GM18526 (cell line): ENCODE results near the gene TMEM176B.

Source experiments
- POLR2A ChIP-seq: IDR thresholded peaks from 3 replicates; pipeline ENCODE4 v1.6.1; 2011; ENCODE audit not compliant: insufficient read length; ENCODE audit errors: extremely low read depth

TMEM176B gene

GRCh38 chr7:150784120-150784736, 15.9 kb downstream of the TMEM176B start:
- TF ChIP-seq POLR2A = no peak

- no peak for TF ChIP-seq POLR2A
These were observed 18.2 kb downstream of the TMEM176B start for GRCh38 chr7:150781961-150782360.

GRCh38 chr7:150781103-150781502, 19.1 kb downstream of the TMEM176B start:
- TF ChIP-seq POLR2A = no peak

GRCh38 chr7:150780292-150780691, 19.9 kb downstream of the TMEM176B start:
- no peak for TF ChIP-seq POLR2A

GRCh38 chr7:150778738-150779301, 21.3 kb downstream of the TMEM176B start:
- no peak for TF ChIP-seq POLR2A

- TF ChIP-seq POLR2A = no peak
These were observed 22.0 kb downstream of the TMEM176B start for GRCh38 chr7:150778014-150778737.

GRCh38 chr7:150769768-150770167, 30.4 kb downstream of the TMEM176B start:
- TF ChIP-seq POLR2A = no peak

- TF ChIP-seq POLR2A = no peak
These were observed 33.8 kb downstream of the TMEM176B start for GRCh38 chr7:150766334-150766709.

GRCh38 chr7:150759479-150759878, 40.7 kb downstream of the TMEM176B start:
- no peak for TF ChIP-seq POLR2A

GRCh38 chr7:150756858-150757257, 43.3 kb downstream of the TMEM176B start:
- TF ChIP-seq POLR2A = no peak

GRCh38 chr7:150756166-150756565, 44.0 kb downstream of the TMEM176B start:
- no peak for TF ChIP-seq POLR2A

- no peak for TF ChIP-seq POLR2A
These were observed 44.6 kb downstream of the TMEM176B start for GRCh38 chr7:150755473-150756099.

- no peak for TF ChIP-seq POLR2A
These were observed 45.2 kb downstream of the TMEM176B start for GRCh38 chr7:150754951-150755350.

GRCh38 chr7:150753826-150754603, 46.1 kb downstream of the TMEM176B start:
- TF ChIP-seq POLR2A = no peak

GRCh38 chr7:150753239-150753638, 46.9 kb downstream of the TMEM176B start:
- no peak for TF ChIP-seq POLR2A
